SKM-1 treated with dmso at 0.1 percent for 144 hours (cell line): ENCODE results near the gene HAVCR2.
"Not testable (repeated sequence)": the region's sequence is repeated elsewhere in the genome, so short reads cannot be mapped to it uniquely, and the experiment has no call there.

Experiments
- DNase-seq: peaks from one replicate; lab custom pipeline; 2025; ENCODE audit not compliant: unreplicated experiment; lab: John Stamatoyannopoulos, UW

The HAVCR2 gene

GRCh38 chr5:157088342-157088990 is 20.4 kb downstream of the HAVCR2 start:
- no peak for DNase-seq

DNA sequence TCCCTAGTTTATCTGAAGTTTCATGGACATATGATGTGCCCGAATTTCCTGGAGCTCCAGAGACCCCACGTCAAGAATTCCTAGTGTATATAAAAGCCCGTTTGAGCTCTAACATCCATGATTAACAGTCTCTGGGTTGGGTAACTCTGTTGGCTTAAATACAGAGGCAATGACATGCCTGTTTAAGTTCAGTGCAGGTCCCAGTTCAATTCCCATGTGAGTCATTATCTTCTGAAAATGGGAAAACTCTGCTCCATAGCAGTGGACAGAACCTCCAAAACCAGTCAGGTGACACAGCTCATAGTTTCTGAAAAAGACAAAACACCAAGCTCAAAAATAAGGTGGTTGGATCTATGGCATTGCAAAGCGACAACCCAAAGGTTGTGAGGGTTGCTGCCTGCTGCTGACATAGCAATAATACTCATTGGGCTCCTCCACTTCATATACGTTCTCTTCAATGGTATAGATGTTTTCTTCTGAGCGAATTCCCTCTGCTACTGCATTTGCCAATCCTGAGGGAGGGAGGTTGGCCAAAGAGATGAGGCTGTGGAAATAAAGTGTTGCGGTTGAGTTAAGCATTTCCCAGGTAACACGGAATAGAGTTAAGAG is 22.0 kb downstream of the HAVCR2 start:
- DNase-seq: no peak

DNA sequence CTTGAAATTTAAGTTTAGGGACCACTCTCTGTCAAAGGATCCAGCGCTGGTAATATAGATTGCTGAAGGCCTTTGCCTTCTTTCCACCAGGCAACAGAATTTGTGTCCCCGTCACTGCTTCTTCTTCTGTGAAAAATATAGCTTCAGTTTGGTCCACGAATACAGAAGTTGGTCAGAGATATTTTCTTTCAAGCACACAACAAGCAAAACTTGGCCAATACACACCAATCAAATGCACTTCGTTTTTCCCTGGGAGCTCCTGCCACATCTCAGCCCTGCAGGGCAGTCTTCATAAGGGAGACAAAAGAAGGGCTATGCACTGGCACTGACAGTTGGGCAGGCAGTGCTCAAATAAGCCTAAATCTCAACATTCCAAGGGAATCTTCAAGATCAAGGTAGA is 22.9 kb downstream of the HAVCR2 start:
- DNase-seq: peak; percentile 36

DNA sequence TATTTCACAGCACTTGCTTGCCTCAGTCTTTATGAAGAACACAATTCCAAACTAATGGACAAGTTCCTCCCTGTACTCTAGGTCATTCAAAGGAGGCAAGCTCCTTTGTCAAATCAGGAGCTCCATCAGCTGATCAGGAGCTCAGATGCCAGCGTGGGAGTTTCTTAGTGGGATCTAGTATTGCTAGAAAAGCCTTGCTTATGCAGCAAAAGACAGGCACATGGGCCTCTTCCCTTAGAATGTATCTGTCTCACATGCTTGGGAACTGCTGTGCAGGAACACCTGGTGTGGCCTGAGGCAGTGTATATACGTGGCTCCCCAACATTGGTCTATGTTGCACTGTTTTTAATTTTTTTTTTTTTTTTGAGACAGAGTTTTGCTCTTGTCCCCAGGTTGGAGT is 28.6 kb downstream of the HAVCR2 start:
- DNase-seq: no peak

DNA sequence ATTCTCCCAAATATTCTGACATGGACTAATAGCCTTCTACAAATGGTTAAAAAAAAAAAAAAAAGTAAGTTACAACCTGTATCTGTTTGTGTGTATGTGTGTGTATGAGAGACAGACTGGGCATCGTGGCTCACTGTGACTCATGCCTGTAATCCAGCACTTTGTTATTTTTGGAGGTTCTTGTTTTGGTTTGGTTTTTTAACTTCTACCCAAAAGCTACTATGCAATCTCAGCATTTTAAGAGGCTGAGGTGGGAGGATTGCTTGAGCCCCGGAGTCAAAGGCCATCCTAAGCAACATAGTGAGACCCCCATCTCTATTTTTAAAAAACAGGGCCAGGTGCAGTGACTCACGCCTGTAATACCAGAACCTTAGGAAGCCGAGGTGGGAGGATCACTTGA is 32.3 kb downstream of the HAVCR2 start:
- no peak for DNase-seq

DNA sequence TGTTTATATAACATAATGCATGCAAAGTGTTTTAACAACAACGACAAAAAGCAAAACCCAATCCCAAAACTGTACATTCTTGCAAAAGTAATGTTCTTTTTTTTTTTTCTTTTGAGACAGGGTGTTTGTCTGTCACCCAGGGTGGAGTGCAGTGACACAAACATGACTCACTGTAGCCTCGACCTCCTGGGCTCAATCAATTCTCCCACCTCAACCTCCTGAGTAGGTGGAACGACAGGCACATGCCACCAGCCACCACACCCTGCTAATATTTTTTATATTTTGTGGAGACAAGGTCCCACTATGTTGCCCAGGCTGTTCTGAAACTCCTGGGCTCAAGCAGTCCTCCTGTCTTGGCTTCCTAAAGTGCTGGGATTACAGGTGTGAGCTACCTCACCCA is 36.3 kb downstream of the HAVCR2 start:
- DNase-seq: no peak

DNA sequence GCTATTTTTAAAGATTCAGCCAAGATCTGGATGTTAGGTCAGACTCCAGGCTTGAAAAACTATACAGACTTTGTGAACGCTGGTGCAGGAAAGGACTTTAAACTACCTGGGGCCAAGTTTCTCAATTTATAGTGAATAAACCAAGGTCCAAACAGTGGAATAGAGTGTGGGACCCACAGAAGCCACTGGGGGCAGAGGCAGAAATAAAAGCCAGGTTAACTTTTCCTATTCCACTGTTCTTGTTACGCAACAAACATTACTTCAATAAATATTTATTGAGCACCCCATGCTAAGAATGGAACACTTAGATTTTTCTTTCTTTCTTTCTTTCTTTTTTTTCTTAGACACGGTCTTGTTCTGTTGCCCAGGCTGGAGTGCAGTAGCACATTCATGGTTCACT is 38.9 kb downstream of the HAVCR2 start:
- no peak for DNase-seq

GRCh38 chr5:157068785-157069184 is 40.1 kb downstream of the HAVCR2 start:
- no peak for DNase-seq

DNA sequence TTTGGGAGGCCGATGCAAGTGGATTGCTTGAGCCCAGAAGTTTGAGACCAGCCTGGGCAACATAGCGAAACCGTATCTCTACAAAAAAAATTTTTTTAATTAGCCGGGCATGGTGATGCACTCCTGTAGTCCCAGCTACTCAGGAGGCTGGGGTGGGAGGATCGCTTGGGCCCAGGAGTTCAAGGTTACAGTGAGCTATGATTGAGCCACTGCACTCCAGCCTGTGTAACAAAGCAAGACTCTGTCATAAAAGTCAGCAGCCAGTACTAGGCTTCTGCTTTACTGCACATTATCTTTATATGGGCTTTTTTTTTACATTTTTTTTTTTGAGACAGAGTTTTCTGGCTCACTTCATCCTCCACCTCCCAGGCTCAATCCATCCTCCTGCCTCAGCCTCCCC is 40.5 kb downstream of the HAVCR2 start:
- no peak for DNase-seq

DNA sequence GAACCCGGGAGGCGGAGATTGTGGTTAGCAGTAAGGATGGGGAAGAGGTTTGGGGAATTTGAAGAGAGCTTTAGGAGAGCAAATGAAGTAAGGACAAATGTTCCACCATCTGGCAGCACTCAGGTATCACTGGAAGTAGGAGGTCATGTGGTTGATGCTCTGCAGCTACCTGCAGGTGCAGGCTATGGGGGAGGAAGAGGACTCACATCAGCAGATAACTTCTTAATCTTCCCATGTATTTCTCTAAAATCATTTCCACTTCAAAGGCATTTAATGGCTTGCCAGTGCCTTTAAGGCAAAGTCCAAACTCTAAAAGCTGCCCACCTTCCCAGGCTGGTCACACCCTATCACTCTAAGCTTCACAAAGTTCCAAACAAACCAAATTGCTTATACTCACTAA is 41.8 kb downstream of the HAVCR2 start:
- DNase-seq: no peak

DNA sequence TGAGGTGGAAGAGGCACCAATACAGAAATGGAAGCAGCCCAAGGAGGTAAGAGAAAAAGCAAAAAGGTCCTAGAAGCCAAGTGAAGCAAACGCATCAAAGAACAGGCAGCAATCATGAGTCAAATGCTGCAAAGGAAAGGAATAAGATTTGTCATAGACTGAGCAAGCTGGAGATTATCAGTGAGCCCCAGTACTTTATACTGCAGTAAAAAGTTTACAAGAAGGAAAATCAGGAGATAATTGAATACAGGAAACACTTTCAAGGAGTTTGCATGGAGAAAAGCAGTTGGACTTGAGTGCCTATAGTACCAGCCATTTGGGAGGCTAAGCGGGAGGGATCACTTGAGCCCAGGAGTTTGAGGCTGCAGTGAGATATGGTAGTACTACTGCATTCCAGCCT is 42.8 kb downstream of the HAVCR2 start:
- DNase-seq: no peak

DNA sequence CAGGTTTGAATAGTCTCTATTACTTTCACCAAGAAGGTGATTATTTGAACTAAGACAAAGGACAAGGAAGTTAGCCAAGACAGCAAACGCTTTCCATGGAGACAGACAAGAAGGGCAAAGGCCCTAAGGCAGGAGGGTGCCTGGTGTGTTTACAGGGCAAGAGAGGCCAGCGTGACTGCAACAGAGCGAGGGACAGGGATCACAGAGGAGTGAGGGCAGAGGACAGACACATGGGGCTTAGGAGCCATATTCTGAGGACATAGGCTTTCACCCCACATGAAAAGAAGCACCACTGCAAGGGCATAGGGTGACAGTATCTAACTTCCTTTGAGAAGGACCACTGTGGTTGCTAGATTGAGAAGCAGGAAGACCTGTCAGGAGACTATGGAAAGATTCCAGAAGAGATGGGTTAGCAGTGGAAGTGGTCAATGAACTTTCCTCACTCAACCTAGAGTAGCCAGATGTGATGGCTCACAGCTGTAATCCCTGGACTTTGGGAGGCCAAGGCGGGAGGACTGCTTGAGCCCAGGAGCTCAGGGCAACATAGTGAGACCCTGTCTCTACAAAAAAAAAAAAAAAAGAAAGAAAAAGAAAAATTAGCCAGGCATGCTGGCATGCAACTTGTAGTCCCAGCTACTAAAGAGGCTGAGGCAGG is 44.9 kb downstream of the HAVCR2 start:
- no peak for DNase-seq

GRCh38 chr5:157059891-157060290 is 49.0 kb downstream of the HAVCR2 start:
- no peak for DNase-seq

DNA sequence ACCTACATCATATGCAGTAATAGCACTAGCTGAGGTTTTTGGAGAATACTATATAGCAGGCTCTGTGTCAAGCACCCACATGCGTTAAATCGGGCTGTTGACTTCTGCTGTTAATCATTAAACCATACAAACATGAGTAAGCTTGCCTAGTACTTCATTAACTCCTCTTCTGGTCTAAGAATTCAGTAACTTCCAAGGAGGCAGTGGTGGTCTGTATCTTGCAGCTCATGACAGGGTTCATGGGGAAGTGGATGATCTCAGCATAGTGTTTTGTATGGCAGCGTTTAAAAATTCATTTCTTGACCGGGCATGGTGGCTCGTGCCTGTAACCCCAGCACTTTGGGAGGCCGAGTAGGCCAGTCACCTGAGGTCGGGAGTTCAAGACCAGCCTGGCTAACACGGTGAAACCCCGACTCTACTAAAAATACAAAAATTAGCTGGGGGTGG is 49.7 kb downstream of the HAVCR2 start, which contains the start of gene HAVCR1:
HAVCR1 (minus strand) TSS at position 24 of the 447 bp plus-strand sequence. CDS start 1,173 bp downstream, outside the sequence.
- DNase-seq: no peak

- DNase-seq: no peak
These were observed 51.1 kb downstream of the HAVCR2 start for GRCh38 chr5:157057459-157058370.

DNA sequence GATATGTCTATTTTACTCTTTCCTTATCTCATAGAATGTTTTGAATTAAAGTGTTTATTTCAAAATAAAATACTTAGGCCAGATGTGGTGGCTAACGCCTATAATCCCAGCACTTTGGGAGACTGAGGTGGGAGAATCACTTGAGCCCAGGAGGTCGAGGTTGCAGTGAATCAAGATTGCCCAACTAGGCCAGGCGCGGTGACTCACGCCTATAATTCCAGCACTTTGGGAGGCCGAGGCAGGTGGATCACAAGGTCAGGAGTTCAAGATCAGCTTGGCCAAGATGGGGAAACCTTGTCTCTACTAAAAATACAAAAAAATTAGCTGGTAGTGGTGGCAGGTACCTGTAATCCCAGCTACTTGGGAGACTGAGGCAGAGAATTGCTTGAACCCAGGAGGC is 52.0 kb downstream of the HAVCR2 start:
- DNase-seq: not testable (repeated sequence)

DNA sequence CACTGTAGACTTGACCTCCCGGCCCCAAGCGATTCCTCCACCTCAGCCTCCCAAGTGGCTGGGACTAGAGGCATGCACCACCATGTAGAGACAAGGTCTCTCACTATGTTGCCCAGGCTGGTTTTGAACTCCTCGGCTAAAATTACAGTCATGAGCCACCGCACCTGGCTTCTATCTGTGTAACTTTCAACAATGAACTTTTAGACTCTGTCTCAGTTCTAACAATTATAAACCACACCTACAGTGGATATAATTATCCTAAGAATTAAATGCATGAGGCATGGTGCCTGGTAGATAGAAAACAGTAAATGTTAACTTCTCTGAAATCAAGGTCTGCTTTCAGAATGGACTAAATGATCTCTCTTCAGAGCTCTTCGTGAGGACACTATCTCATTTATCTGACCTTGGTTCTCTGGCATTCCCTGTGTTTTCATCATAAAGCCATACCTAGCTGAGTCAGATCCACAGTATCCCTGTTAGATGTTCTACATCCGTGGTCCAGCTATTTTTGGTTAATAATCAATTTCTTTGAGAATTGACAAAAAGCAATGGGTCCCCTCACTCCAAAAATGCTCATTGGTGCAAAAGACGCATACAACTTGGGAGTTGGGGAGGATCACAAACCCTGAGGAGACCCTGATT is 57.1 kb downstream of the HAVCR2 start:
- DNase-seq: no peak

- no peak for DNase-seq
These were observed 58.8 kb downstream of the HAVCR2 start for GRCh38 chr5:157050050-157050449.

DNA sequence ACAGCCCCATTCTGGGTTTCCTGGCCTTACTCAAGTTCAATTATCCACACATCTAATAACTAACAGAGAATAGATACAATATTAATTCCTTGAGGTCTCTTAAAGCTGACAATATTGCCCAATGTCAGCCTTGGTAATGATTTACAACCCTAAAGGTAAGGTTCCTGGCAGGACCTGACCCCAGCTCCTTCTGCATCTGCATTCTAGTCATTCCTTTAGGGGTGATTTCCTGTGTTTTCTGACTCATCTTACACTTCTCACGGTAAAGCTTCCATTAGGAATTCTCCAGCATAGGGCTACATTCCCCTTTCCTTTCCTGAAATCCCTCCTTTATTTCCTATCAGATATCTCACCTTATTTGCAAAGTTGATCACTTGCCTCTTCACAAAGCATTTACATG is 59.2 kb downstream of the HAVCR2 start:
- no peak for DNase-seq

GRCh38 chr5:157047898-157048297 is 60.9 kb downstream of the HAVCR2 start:
- DNase-seq: no peak

DNA sequence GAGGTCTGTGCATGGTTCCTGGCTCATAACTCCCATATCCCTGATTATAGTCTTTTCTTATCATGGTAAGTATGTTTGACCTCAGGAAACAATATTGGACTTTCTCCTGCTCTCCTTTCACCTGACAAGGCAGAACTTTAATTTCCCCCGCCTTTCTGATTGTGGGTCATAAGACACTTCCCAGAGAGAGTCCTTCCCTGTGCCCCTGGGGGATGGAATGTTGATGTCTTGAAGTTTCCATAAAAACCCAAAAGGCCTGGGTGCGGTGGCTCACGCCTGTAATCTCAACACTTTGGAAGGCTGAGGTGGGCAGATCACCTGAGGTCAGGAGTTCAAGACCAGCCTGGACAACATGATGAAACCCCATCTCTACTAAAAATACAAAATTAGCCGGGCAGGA is 61.8 kb downstream of the HAVCR2 start:
- not testable (repeated sequence) for DNase-seq
